ENCODE results near the gene FGD6.
"Not testable (repeated sequence)": the region's sequence is repeated elsewhere in the genome, so short reads cannot be mapped to it uniquely, and the experiment has no call there.

FGD6 gene

GRCh38 chr12:95207407-95207806, 9.9 kb downstream of the FGD6 start:
- DNase-seq (ENCODE audit: low read depth, low spot score) = no peak
- peak overlapping the region; percentile 98 for H3K27ac ChIP-seq

DNA sequence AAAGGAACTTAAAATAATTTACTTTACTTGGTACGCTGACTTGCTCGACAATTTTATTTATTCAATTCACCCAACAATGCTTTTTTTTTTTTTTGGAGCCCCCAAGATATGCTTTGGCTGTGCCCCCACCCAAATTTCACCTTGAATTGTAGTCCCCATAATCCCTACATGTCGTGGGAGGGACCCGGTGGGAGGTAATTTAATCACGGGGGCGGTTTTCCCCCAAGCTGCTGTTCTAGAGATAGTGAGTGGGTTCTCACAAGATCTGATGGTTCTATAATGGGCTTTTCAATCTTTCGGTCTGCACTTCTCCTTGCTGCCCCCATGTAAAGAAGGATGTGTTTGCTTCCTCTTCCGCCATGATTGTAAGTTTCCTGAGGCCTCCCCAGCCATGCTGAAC, 10.4 kb downstream of the FGD6 start:
- peak overlapping the region; percentile 98 for H3K27ac ChIP-seq
- no peak for DNase-seq (ENCODE audit: low read depth, low spot score)

- peak; percentile 88 for DNase-seq (ENCODE audit: low read depth, low spot score)
- peak overlapping the region; percentile 98 for H3K27ac ChIP-seq
Measured at GRCh38 chr12:95205685-95206084, 11.6 kb downstream of the FGD6 start.

DNA sequence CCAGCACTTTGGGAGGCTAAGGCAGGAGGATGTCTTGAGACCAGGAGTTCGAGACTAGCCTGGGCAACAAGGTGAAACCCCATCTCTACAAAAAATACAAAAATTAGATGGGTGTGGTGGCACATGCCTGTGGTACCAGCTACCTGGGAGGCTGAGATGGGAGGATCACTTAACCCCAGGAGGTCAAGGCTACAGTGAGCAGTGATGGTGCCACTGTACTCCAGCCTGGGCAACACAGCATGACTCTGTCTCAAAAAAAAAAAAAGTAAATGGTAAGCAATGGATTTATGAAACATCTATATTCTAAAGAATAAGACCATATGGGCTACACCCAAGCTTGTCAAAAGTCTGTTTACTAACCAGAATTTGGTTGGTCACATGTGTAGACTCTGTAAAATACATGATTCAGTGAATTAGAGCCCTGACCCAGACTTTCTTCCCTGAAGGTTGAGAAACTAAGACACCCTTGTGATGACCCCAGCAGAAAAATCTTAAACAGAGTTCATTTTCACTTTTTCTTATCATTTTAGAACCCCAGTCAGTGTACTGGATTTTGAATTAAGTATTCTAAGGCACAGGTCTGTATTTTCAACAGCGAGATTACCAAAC, 12.1 kb downstream of the FGD6 start:
- H3K27ac ChIP-seq = peak overlapping the region; percentile 98

GRCh38 chr12:95204141-95204866, 13.0 kb downstream of the FGD6 start:
- DNase-seq (ENCODE audit: low read depth, low spot score) = peak; percentile 100
- H3K27ac ChIP-seq = peak overlapping the region; percentile 98

More for the DNA sequence above, 12.1 kb downstream of the FGD6 start:
- no peak for DNase-seq (ENCODE audit: low read depth, low spot score)

DNA sequence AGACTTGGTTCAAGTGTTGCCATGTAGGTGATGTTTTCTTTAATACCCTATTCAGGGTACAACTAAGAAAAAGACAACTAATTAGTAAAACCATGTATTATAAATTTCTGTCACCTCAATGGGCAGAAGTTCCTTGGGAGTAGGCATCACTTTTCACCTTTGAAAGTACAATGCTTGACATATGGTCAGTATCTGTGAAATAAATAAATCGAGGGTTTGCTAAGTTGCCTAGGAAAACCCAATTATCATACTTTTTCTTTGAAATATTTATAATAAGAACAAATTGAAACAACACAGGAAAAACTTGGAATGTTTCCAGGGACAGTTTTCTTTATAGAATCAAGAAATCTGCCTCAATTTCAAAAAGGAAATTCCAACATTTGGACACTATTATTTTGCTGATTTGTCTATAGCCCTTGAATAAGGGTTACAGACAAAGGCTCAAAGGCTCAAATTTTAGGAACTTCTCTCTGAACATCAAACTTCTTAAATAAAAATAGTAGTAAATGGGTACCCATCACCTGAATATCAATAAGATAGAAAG, 13.7 kb downstream of the FGD6 start:
- no peak for DNase-seq (ENCODE audit: low read depth, low spot score)
- peak overlapping the region; percentile 98 for H3K27ac ChIP-seq

DNA sequence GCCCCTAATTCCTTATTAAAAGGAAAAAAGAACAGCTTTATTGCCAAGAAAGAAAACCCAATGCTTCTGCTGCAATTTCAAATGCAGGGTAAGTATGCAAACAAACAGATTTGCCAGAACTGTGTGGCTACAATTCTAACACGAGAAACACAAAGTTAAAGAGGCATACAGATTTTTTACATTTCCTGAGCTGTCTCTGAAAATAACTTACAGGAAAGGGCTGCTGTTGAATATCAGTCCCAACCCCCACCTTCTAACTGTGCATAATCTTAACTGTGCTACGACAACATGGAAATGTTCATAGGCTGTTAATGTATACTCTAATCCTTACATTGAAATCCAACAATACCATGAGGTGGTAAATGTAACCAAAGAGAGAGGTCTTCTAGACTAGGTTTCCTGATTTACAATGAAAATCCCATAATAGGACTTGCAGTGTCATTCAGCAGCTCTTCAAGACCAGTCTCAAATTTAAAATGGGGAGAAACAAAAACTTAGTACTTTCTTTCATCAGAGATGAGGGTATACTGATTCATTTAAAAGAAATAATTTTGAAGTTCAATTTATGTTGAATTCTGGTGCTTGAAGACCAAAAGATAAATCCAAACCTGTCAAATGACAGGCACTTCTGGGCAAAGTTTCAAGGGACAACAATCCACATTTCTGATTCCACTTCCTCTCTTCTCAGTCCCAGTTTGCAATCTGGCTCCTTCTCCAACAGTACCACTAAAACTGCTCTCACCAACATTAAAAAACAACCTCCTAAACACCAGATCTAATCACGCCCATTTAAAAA, 14.4 kb downstream of the FGD6 start:
- DNase-seq (ENCODE audit: low read depth, low spot score) = no peak
- peak overlapping the region; percentile 98 for H3K27ac ChIP-seq

DNA sequence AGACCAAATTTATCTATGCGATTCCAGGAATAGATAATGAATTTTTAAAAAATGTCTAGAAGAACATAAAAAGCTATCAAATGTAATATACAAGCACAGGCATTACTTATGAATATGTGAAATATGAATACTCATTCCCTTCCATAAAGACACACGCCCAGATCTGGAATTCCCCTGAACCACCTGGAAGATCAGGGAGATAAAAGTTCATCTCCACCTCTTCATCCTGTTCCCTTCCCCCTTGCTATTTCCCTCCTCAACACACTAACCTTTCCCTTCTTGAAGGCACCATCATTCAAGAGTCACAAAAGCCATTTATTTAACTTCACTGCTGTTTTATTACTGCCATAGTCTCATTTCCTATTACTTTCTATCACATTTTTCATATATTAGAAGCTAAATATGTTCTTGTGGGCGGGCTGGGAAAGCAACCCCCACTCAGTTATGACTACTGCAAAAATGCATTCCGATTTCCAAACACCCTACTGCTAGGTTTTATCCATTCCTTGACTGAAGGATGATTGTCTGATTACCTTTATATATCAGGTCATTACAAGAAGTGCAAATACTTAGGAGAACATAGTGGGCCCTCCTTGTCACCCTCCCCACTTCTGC, 16.1 kb downstream of the FGD6 start:
- DNase-seq (ENCODE audit: low read depth, low spot score) = peak; percentile 77
- peak overlapping the region; percentile 98 for H3K27ac ChIP-seq

GRCh38 chr12:95200128-95200894, 17.0 kb downstream of the FGD6 start:
- DNase-seq (ENCODE audit: low read depth, low spot score) = no peak
- peak overlapping the region; percentile 98 for H3K27ac ChIP-seq

GRCh38 chr12:95198914-95199313, 18.4 kb downstream of the FGD6 start:
- peak overlapping the region; percentile 98 for H3K27ac ChIP-seq
- no peak for DNase-seq (ENCODE audit: low read depth, low spot score)

DNA sequence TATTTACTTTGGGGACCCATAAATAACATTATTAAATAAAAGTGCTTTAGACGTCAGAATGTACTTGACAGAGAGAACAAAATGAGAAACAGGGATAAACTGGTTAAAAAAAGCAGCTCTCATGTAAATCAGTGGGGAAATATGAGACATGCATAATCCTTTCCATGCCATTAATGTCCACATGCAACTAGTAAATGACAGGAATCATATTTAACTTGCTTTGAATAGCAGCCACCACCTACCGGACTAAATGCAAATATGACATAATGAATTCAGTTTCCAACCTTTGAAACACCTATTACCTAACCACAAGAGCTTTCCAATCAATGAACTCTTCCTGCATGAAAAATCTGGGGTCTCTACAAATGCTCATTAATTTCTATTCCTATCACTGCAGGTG, 19.6 kb downstream of the FGD6 start:
- H3K27ac ChIP-seq = no peak overlapping the region
- no peak for DNase-seq (ENCODE audit: low read depth, low spot score)

DNA sequence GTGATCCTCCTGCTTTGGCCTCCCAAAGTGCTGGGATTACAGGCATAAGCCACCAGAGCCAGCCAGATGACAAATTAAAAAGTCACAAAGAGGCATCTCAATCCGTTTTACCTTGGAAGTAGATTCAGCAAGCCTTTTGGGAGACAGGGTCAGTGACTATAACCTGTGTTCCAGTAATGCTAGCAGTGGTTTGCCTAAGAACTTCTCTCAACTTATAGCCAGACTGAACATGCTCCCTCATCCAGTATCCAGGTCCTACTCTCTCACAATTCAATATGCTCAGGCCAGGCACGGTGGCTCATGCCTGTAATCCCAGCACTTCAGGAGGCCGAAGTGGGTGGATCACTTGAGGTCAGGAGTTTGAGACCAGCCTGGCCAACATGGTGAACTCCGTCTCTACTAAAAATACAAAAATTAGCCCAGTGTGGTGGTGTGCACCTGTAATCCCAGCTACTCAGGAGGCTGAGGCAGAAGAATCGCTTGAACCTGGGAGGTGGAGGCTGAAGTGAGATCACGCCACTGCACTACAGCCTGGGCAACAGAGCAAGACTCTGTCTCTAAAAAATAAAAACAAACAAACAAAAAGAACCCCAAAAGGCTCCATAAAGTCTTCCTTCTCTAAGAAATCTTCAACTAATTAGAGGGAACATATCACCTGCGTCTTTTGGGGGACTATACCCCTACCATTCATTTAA, 20.2 kb downstream of the FGD6 start:
- not testable (repeated sequence) for DNase-seq (ENCODE audit: low read depth, low spot score); H3K27ac ChIP-seq

DNA sequence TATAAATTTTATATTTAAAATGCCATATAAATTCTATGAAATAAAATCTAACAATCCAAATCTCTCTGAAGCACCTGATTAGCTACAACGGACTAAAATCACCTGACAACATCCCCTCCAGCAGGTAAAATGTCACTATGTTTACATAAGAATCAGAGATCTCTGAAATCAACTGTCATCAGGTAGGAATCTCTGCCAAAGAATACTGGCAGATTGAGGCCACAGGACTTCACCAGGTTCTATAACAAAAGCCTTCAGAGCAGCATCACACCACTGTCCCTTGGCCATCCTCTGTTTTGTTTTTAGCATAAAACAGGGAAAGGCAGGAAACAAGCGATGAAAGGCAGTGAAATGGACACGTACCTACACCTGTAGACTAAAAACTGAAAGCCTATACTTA, 22.1 kb downstream of the FGD6 start:
- H3K27ac ChIP-seq = no peak overlapping the region
- DNase-seq (ENCODE audit: low read depth, low spot score) = no peak

DNA sequence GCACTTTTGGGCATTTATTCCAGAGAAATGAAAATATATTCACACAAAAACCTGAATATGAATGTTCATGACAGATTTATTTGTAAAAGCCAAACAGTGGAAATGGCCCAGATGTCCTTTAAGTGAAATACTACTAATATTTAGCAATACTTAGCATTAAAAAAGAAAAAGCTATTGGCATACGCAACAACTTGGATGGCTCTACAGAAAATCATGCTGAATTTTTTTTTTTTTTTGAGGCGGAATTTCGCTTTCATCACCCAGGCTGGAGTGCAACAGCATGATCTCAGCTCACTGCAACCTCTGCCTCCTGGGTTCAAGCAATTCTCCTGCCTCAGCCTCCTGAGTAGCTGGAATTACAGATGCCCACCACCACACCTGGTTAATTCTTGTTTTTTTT, 24.1 kb downstream of the FGD6 start:
- no peak overlapping the region for H3K27ac ChIP-seq
- no peak for DNase-seq (ENCODE audit: low read depth, low spot score)

DNA sequence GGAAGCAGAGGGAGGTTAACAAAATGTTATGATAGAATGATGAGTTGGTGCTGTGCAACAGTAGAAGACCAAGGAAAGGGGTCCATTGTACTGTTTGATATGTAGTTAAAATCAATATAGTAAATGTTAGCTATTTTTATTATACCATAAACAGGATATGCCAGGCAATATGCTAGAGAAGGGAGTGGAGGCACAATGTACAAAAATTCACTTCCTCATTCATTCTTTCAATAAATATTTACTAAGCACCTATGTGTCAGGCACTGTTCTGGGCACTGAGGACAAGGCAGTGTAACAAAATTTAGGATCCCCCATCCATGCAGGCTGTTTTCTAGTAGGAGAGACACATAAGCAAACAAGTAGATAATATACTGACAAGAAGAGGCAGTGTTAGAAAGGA, 25.0 kb downstream of the FGD6 start:
- DNase-seq (ENCODE audit: low read depth, low spot score) = no peak
- H3K27ac ChIP-seq = no peak overlapping the region

GRCh38 chr12:95191060-95191696, 26.1 kb downstream of the FGD6 start:
- DNase-seq (ENCODE audit: low read depth, low spot score) = no peak
- no peak overlapping the region for H3K27ac ChIP-seq

- DNase-seq (ENCODE audit: low read depth, low spot score) = no peak
- H3K27ac ChIP-seq = no peak overlapping the region
Measured at GRCh38 chr12:95187865-95188415, 29.3 kb downstream of the FGD6 start.

GRCh38 chr12:95185854-95186253, 31.4 kb downstream of the FGD6 start:
- DNase-seq (ENCODE audit: low read depth, low spot score) = no peak
- H3K27ac ChIP-seq = no peak overlapping the region
